A549 (cell line): Measurements from ENCODE around the gene FXN.

Experiments
- CHD2 ChIP-seq: fragments of 150-350 bp; IDR thresholded peaks from 2 replicates; pipeline ENCODE4 v1.6.1; 2014; ENCODE audit warnings: low read length; ENCODE audit not compliant: partially characterized antibody
- CTCF ChIP-seq: fragments of >200 bp; sonication (Bioruptor Twin); formaldehyde crosslinking; IDR thresholded peaks from 3 replicates; pipeline ENCODE4 v1.5.1; 2016
- EHMT2 ChIP-seq: fragments of 200-600 bp; sonication (generic); IDR thresholded peaks from 2 replicates; pipeline ENCODE4 v1.6.1; 2016; ENCODE audit warnings: antibody characterized with exemption, low read depth, mild to moderate bottlenecking, moderate library complexity
- HDAC2 ChIP-seq: fragments of 200-600 bp; sonication (generic); IDR thresholded peaks from 2 replicates; pipeline ENCODE4 v1.6.1; 2016
- MAFK ChIP-seq: fragments of 450-650 bp; IDR thresholded peaks from 2 replicates; pipeline ENCODE4 v1.6.1; 2014; ENCODE audit not compliant: partially characterized antibody
- MAX ChIP-seq: IDR thresholded peaks from 2 replicates; pipeline ENCODE4 v1.6.1; 2012
- POLR2A ChIP-seq: IDR thresholded peaks from 2 replicates; pipeline ENCODE4 v1.6.1; 2012; ENCODE audit warnings: mild to moderate bottlenecking, low read length
- ZSCAN20 ChIP-seq: fragments of 250-450 bp; sonication (Bioruptor Pico); IDR thresholded peaks from 2 replicates; pipeline ENCODE4 v1.8.0; 2022; ENCODE audit warnings: mild to moderate bottlenecking, moderate library complexity

GRCh38 chr9:69056191-69056815 is 20.8 kb downstream of the FXN start:
- no peak for TF ChIP-seq POLR2A
- TF ChIP-seq EHMT2 = no peak
- no peak for TF ChIP-seq HDAC2
- TF ChIP-seq ZSCAN20 (CRISPR knock-in tag) = no peak
- TF ChIP-seq CHD2 = no peak
- no peak for TF ChIP-seq CTCF
- no peak for TF ChIP-seq MAFK
- TF ChIP-seq MAX = no peak
